Sigmoid colon (tissue), 7 donors: Measurements from ENCODE around the gene APBB3. TPM values are rescaled to one million over a fixed set of nuclear protein-coding genes. Genes with fewer than 3 reads are reported as not detected.
A peak's percentile ranks its signal among the peaks of the same experiment; 100 is the strongest.
"Not testable (repeated sequence)": the region's sequence is repeated elsewhere in the genome, so short reads cannot be mapped to it uniquely, and the experiment has no call there.

Source experiments
- DNase-seq: peaks from one replicate; pipeline ENCODE4 v3.0.0-alpha.2; 2019
- H3K27ac ChIP-seq, 4 donors: fragments of 200-600 bp; sonication (generic); one replicate each; pipeline ENCODE4 v1.5.1; 2016 to 2019; ENCODE audit warnings: mild to moderate bottlenecking in 1 of 4
- H3K27me3 ChIP-seq, 3 donors: fragments of 200-600 bp; sonication (generic); one replicate each; pipeline ENCODE4 v1.5.1; 2019; ENCODE audit warnings: mild to moderate bottlenecking in 1 of 3
- H3K36me3 ChIP-seq, 4 donors: fragments of 200-600 bp; sonication (generic); one replicate each; pipeline ENCODE4 v1.5.1; 2016 to 2019
- H3K4me1 ChIP-seq, 4 donors: fragments of 200-600 bp; sonication (generic); one replicate each; pipeline ENCODE4 v1.5.1; 2017 to 2019
- H3K4me3 ChIP-seq, 4 donors: fragments of 200-600 bp; sonication (generic); one replicate each; pipeline ENCODE4 v1.5.1; 2017 to 2019; ENCODE audit warnings: mild to moderate bottlenecking in 2 of 4, moderate library complexity in 1 of 4
- H3K9me3 ChIP-seq, 4 donors: fragments of 200-600 bp in 3 of 4; sonication (generic) in 3 of 4; one replicate each; pipeline versions ENCODE4 v1.5.1 to v1.6.1; 2013 to 2019
- EP300 ChIP-seq, 4 donors: sonication (generic); formaldehyde crosslinking; IDR thresholded peaks; one replicate each; pipeline ENCODE4 v1.6.1; 2017; ENCODE audit warnings: antibody characterized with exemption in 4 of 4
- POLR2A ChIP-seq, 2 donors: fragments of 450-650 bp; IDR thresholded peaks; one replicate each; pipeline ENCODE4 v1.6.1; 2016; ENCODE audit warnings: antibody characterized with exemption in 2 of 2, mild to moderate bottlenecking in 2 of 2, moderate library complexity in 2 of 2
- POLR2AphosphoS5 ChIP-seq, 4 donors: sonication (generic); formaldehyde crosslinking; IDR thresholded peaks; one replicate each; pipeline ENCODE4 v1.6.1; 2017; ENCODE audit warnings: antibody characterized with exemption in 4 of 4
- WGBS, 2 donors: extraction: QIAGEN DNeasy Blood & Tissue Kit; methylation state at CpG; one replicate each; pipeline ENCODE4 v1.1.7; 2013; 5-methylcytosine and 5-hydroxymethylcytosine counted together
- intact Hi-C: fragments of 100-400 bp; cut with DNase I; formaldehyde crosslinking; loops from one replicate; pipeline ENCODE4 v1.15.1; 2023
- polyA plus RNA-seq, 3 donors: library from polyadenylated mRNA; stranded (reverse); fragments of 200-250 nt; gene quantifications; one replicate each; pipeline ENCODE4 v1.2.3, GENCODE V29; 2013
- total RNA-seq, 4 donors: library from RNA; depleted of rRNA; stranded (reverse); fragments of >200 nt; gene quantifications; one replicate each; pipeline ENCODE4 v1.1.0, GENCODE V29; 2016
- TF ChIP-seq, protein P1 (sequence below), 4 experiments: fragments of 450-650 bp in 3 of 4; fragments of 200-600 bp in 1 of 4; IDR thresholded peaks; one replicate each; pipeline ENCODE4 v1.5.1; 2016 to 2019; ENCODE audit warnings: antibody characterized with exemption in 4 of 4, mild to moderate bottlenecking in 3 of 4, moderate library complexity in 2 of 4
- donor health status: healthy with polysubstance abuse.
- donor health status: Bipolar disorder and iron deficiency.
- donor health status: healthy.

Gene APBB3
- total and polyA plus RNA-seq, 7 donors: 4.2 to 27.9 (median 14.3) TPM

DNA sequence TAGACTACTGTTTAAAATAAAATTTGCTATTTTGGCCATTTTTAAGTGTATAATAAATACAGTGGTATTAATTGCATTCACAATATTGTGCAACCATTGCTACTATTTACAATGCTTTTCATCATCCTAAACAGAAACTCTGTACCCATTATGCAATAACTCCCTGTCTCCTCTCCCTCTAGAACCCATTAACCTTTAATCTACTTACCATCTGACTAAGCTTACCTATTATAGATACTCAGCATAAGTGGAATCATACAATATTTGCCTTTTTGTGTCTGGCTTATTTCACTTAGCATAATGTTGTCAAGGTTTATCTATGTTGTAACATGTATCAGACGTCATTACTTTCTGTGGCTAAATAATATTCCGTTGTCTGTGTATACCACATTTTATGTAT, 42.6 kb upstream of the APBB3 start:
- Histone ChIP-seq H3K27me3 (no peaks in the 10 kb centered on the region), H3K4me1 (no peaks in the 10 kb centered on the region), H3K27ac (no peak overlapping the region), H3K4me3 (no peak overlapping the region), H3K36me3 (no peaks in the 10 kb centered on the region), H3K9me3 (no peaks in the 10 kb centered on the region)
- no peak for DNase-seq
- intact Hi-C loops: no loop called here
- 85 to 89% methylated on average over 2 of the region's 2 CpGs for WGBS, 2 donors
- TF ChIP-seq POLR2A (IDR thresholded peaks at IDR 0.05): no peak
- no peak for TF ChIP-seq EP300 (IDR thresholded peaks at IDR 0.05)

DNA sequence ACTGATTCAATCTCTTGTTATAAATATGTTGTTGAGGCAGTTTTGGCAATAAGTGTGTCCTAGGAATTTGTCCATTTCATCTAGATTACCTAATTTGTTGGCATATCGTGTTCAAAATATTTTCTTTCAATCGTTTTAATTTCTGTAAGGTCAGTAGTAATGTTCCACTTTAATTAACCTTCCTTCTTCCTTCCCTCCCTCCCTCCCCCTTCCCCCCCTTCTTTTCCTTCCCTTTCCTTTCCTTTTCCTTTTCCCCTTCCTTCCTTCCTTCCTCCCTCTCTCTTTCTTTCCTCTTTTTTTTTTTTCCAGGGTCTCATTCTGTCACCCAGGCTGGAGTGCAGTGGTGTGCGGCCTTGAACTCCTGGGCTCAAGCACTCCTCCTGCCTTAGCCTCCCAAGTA, 41.5 kb upstream of the APBB3 start:
- H3K27me3 ChIP-seq: no peaks in the 10 kb centered on the region
- TF ChIP-seq POLR2AphosphoS5 (IDR thresholded peaks at IDR 0.05) (no peak), POLR2A (IDR thresholded peaks at IDR 0.05) (no peak)
- TF ChIP-seq, protein P1, sequence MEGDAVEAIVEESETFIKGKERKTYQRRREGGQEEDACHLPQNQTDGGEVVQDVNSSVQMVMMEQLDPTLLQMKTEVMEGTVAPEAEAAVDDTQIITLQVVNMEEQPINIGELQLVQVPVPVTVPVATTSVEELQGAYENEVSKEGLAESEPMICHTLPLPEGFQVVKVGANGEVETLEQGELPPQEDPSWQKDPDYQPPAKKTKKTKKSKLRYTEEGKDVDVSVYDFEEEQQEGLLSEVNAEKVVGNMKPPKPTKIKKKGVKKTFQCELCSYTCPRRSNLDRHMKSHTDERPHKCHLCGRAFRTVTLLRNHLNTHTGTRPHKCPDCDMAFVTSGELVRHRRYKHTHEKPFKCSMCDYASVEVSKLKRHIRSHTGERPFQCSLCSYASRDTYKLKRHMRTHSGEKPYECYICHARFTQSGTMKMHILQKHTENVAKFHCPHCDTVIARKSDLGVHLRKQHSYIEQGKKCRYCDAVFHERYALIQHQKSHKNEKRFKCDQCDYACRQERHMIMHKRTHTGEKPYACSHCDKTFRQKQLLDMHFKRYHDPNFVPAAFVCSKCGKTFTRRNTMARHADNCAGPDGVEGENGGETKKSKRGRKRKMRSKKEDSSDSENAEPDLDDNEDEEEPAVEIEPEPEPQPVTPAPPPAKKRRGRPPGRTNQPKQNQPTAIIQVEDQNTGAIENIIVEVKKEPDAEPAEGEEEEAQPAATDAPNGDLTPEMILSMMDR (IDR thresholded peaks at IDR 0.05): no peak
- 86 to 88% methylated on average over 3 of the region's 3 CpGs for WGBS, 2 donors
- no peak overlapping the region for H3K4me3 ChIP-seq
- no peaks in the 10 kb centered on the region for H3K9me3 ChIP-seq
- H3K4me1 ChIP-seq: no peaks in the 10 kb centered on the region
- intact Hi-C loops: no loop called here
- H3K27ac ChIP-seq: no peak overlapping the region
- no peak for DNase-seq
- H3K36me3 ChIP-seq: no peaks in the 10 kb centered on the region

DNA sequence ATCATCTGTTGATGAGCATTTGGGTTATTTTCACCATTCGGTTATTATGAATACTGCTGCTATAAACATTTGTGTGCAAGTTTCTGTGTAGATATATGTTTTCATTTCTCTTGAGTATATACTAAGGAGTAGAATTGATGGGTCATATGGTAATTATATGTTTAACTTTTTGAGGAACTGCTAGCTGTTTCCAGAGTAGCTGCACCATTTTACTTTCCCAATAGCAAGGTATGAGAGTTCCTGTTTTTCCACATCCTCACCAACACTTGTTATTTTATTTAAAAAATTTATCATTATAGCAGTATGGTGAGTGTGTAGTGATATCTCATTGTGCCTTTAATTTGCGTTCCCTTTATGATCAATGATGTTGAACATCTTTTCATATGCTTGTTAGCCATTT, 39.3 kb upstream of the APBB3 start:
- H3K4me3 ChIP-seq: no peak overlapping the region
- no peak for TF ChIP-seq POLR2AphosphoS5 (IDR thresholded peaks at IDR 0.05)
- TF ChIP-seq POLR2A (IDR thresholded peaks at IDR 0.05): no peak
- TF ChIP-seq, protein P1 (IDR thresholded peaks at IDR 0.05): no peak
- no peak for TF ChIP-seq EP300 (IDR thresholded peaks at IDR 0.05)
- no peaks in the 10 kb centered on the region for H3K4me1 ChIP-seq

DNA sequence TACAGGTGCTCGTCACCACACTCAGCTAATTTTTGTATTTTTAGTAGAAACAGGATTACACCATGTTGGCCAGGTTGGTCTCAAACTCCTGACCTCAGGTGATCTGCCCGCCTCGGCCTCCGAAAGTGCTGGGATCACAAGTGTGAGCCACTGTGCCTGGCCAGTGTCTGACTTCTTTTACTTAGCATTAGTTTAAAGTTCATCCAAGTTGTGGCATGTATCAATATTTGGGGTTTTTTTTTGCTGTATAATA, 39.0 kb upstream of the APBB3 start:
- H3K27ac ChIP-seq, H3K9me3 ChIP-seq, DNase-seq, H3K36me3 ChIP-seq, H3K4me3 ChIP-seq, H3K4me1 ChIP-seq, intact Hi-C loops, H3K27me3 ChIP-seq: not testable (repeated sequence)
- WGBS, 2 donors: 95 to 96% methylated on average over 4 of the region's 4 CpGs

More for the DNA sequence above, 39.3 kb upstream of the APBB3 start:
- WGBS, 2 donors: 96% methylated on average over 2 of the region's 2 CpGs
- Histone ChIP-seq H3K27ac (no peak overlapping the region), H3K27me3 (no peaks in the 10 kb centered on the region), H3K9me3 (no peaks in the 10 kb centered on the region), H3K36me3 (no peaks in the 10 kb centered on the region)
- intact Hi-C loops: no loop called here
- DNase-seq: no peak

DNA sequence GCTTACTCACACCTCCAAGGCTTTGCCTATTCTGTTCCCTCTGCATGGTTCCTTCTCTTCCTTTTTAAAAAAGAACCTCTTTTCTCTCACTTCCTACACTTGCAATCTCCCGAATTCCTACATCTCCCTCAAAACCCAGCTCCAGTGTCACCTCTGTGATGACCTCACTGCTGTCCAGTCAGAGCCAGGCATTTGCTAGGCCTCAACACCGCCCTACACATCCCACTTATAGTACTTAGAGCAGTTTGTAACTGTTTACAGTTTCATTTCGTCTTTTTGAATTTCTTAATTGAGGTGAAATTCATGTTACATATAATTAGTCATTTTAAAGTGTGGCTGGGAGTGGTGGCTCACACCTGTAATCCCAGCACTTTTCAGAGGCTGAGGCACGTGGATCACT, 37.7 kb upstream of the APBB3 start:
- intact Hi-C loops: no loop called here

DNA sequence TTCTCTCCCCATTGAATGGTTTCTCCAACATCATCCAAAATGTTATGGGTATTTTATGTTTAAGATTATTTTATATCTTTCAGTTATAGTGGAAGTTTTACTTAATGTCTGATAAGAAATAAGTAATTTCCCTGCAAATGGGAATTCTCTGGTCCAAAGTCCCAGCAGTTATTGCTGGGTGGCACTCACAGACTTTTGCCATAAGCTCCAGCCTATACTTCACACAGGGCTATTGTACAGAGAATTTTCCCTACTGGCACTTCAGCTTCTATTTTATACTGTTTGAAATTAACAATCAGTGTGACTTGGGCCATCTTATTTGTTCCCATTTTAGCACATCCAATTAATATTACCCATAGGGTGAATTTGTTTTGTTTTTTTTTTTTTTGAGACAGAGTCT, 35.7 kb upstream of the APBB3 start:
- Histone ChIP-seq H3K4me3 (no peak overlapping the region), H3K4me1 (no peaks in the 10 kb centered on the region), H3K27ac (no peak overlapping the region), H3K36me3 (no peaks in the 10 kb centered on the region), H3K9me3 (no peaks in the 10 kb centered on the region), H3K27me3 (no peaks in the 10 kb centered on the region)
- intact Hi-C loops: no loop called here
- TF ChIP-seq POLR2A (IDR thresholded peaks at IDR 0.05): no peak
- no peak for TF ChIP-seq EP300 (IDR thresholded peaks at IDR 0.05)
- TF ChIP-seq, protein P1 (IDR thresholded peaks at IDR 0.05): no peak
- TF ChIP-seq POLR2AphosphoS5 (IDR thresholded peaks at IDR 0.05): no peak
- DNase-seq: no peak

More for the DNA sequence above, 37.7 kb upstream of the APBB3 start:
- no peaks in the 10 kb centered on the region for H3K27me3 ChIP-seq
- TF ChIP-seq POLR2AphosphoS5 (IDR thresholded peaks at IDR 0.05) (no peak), EP300 (IDR thresholded peaks at IDR 0.05) (no peak), POLR2A (IDR thresholded peaks at IDR 0.05) (no peak)
- TF ChIP-seq, protein P1 (IDR thresholded peaks at IDR 0.05): no peak
- no peaks in the 10 kb centered on the region for H3K9me3 ChIP-seq
- peak overlapping the region in 3 of 4 donors; percentile 32 to 60 (median 40) for H3K27ac ChIP-seq
- H3K4me1 ChIP-seq: no peaks in the 10 kb centered on the region
- no peak overlapping the region for H3K4me3 ChIP-seq
- no peaks in the 10 kb centered on the region for H3K36me3 ChIP-seq
- WGBS, 2 donors: 81 to 84% methylated on average over 4 of the region's 4 CpGs
- no peak for DNase-seq
